Glomerular endothelial cell (primary cell): ENCODE measurements around the gene KLHDC7B. TPM values are rescaled to one million over a fixed set of nuclear protein-coding genes. Genes with fewer than 3 reads are reported as not detected.
"Not testable (repeated sequence)": the region's sequence is repeated elsewhere in the genome, so short reads cannot be mapped to it uniquely, and the experiment has no call there.

Experiments used
- DNase-seq: peaks from one replicate; pipeline ENCODE4 v3.0.0-alpha.2; 2011; ENCODE audit warnings: low read depth, low spot score; ENCODE audit errors: extremely low read depth
- total RNA-seq: library from RNA; depleted of rRNA; stranded (reverse); fragments of >200 nt; gene quantifications from 2 replicates; pipeline ENCODE4 v1.2.3, GENCODE V29; 2015

KLHDC7B gene
- total RNA-seq, 1 donor from 2014 or later = not detected

- DNase-seq = no peak
Measured at GRCh38 chr22:50516891-50517290, 28.8 kb upstream of the KLHDC7B start.

GRCh38 chr22:50517495-50518260, 28.0 kb upstream of the KLHDC7B start:
- no peak for DNase-seq

GRCh38 chr22:50518606-50519005, 27.1 kb upstream of the KLHDC7B start:
- DNase-seq = no peak

- DNase-seq = no peak
Measured at GRCh38 chr22:50519151-50519550, 26.5 kb upstream of the KLHDC7B start.

GRCh38 chr22:50520184-50520583, 25.5 kb upstream of the KLHDC7B start:
- DNase-seq = not testable (repeated sequence)

- DNase-seq = no peak
Measured at GRCh38 chr22:50520826-50521453, 24.8 kb upstream of the KLHDC7B start.

GRCh38 chr22:50521710-50522109, 24.0 kb upstream of the KLHDC7B start:
- DNase-seq = no peak

- DNase-seq = no peak
Measured at GRCh38 chr22:50522208-50522805, 23.4 kb upstream of the KLHDC7B start.

- DNase-seq = no peak
Measured at GRCh38 chr22:50522806-50523438, 22.8 kb upstream of the KLHDC7B start.

- no peak for DNase-seq
Measured at GRCh38 chr22:50523458-50523805, 22.3 kb upstream of the KLHDC7B start.

- DNase-seq = no peak
Measured at GRCh38 chr22:50523806-50524675, 21.7 kb upstream of the KLHDC7B start.

- DNase-seq = no peak
Measured at GRCh38 chr22:50524676-50525103, 21.0 kb upstream of the KLHDC7B start.

- no peak for DNase-seq
Measured at GRCh38 chr22:50525104-50525857, 20.4 kb upstream of the KLHDC7B start, which contains the start of gene SCO2. Gene SCO2 (minus strand): TSS chr22:50525598. CDS start chr22:50524411, 1,187 bp downstream.

GRCh38 chr22:50525858-50526107, 19.9 kb upstream of the KLHDC7B start:
- no peak for DNase-seq

GRCh38 chr22:50526108-50526833, 19.4 kb upstream of the KLHDC7B start:
- DNase-seq = no peak

GRCh38 chr22:50526834-50527801, 18.6 kb upstream of the KLHDC7B start:
- no peak for DNase-seq

- DNase-seq = no peak
Measured at GRCh38 chr22:50527921-50528681, 17.6 kb upstream of the KLHDC7B start.
